ENCODE results near the gene SLC4A4.
A peak's percentile ranks its signal among the peaks of the same experiment; 100 is the strongest.

The SLC4A4 gene

DNA sequence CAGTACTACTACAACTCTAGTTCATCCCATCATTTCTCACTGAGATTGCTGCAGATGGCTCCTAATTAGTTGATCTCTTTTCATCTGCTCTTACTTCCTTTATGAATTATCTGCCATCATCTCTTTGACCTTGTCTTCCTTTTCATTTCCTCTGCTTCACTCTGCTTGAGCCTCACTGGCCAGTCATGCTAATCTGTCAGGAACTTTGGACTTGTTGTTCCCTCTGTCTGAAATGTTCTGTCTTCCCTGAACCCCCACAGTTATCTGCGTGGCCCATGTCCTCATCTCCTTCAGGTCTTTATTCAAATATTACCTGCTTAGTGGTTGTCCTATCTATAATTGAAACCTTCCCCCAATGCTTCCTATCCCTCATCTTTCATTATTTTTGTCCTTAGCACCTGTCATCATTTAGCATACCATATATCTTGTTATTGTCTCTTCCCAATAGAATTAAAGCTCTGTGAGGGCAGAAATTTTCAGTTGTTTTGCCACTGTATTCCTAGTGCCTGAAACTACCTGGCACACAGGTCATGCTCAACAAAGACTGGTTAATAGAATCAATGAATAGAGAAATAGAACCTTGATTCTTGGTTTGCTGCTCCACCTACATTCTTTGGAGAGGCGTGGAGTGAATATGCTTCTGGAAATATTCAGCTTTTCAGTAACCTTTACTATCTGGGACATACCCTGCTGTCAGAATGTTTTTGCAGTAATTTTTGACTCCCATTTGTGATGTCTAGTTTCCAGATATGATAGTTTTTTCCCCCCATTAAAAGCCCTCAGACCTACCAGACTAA is 5.0 kb downstream of the SLC4A4 start:
- H3K36me3 ChIP-seq (ENCODE audit: control insufficient read depth in 2 of 2, insufficient read depth in 1 of 2, low read length in 2 of 2), result no peaks in the 10 kb centered on the region
- CTCF ChIA-PET, result no interaction called here
- TF ChIP-seq ZNF629 (tag by site-specific recombination; IDR thresholded peaks at IDR 0.05) (no peak), ZNF670 (tag by site-specific recombination; IDR thresholded peaks at IDR 0.05; ENCODE audit: low read depth) (no peak), ZNF174 (tag by site-specific recombination; IDR thresholded peaks at IDR 0.05) (no peak), ZNF155 (tag by site-specific recombination; IDR thresholded peaks at IDR 0.05) (no peak), ZBTB1 (tag by site-specific recombination; IDR thresholded peaks at IDR 0.05) (no peak), REPIN1 (tag by site-specific recombination; IDR thresholded peaks at IDR 0.05; ENCODE audit: low read depth) (no peak), ZNF623 (tag by site-specific recombination; IDR thresholded peaks at IDR 0.05) (no peak)
- TF ChIP-seq, protein P1, sequence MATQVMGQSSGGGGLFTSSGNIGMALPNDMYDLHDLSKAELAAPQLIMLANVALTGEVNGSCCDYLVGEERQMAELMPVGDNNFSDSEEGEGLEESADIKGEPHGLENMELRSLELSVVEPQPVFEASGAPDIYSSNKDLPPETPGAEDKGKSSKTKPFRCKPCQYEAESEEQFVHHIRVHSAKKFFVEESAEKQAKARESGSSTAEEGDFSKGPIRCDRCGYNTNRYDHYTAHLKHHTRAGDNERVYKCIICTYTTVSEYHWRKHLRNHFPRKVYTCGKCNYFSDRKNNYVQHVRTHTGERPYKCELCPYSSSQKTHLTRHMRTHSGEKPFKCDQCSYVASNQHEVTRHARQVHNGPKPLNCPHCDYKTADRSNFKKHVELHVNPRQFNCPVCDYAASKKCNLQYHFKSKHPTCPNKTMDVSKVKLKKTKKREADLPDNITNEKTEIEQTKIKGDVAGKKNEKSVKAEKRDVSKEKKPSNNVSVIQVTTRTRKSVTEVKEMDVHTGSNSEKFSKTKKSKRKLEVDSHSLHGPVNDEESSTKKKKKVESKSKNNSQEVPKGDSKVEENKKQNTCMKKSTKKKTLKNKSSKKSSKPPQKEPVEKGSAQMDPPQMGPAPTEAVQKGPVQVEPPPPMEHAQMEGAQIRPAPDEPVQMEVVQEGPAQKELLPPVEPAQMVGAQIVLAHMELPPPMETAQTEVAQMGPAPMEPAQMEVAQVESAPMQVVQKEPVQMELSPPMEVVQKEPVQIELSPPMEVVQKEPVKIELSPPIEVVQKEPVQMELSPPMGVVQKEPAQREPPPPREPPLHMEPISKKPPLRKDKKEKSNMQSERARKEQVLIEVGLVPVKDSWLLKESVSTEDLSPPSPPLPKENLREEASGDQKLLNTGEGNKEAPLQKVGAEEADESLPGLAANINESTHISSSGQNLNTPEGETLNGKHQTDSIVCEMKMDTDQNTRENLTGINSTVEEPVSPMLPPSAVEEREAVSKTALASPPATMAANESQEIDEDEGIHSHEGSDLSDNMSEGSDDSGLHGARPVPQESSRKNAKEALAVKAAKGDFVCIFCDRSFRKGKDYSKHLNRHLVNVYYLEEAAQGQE (tag by site-specific recombination; IDR thresholded peaks at IDR 0.05), result no peak
- TF ChIP-seq, protein P2, sequence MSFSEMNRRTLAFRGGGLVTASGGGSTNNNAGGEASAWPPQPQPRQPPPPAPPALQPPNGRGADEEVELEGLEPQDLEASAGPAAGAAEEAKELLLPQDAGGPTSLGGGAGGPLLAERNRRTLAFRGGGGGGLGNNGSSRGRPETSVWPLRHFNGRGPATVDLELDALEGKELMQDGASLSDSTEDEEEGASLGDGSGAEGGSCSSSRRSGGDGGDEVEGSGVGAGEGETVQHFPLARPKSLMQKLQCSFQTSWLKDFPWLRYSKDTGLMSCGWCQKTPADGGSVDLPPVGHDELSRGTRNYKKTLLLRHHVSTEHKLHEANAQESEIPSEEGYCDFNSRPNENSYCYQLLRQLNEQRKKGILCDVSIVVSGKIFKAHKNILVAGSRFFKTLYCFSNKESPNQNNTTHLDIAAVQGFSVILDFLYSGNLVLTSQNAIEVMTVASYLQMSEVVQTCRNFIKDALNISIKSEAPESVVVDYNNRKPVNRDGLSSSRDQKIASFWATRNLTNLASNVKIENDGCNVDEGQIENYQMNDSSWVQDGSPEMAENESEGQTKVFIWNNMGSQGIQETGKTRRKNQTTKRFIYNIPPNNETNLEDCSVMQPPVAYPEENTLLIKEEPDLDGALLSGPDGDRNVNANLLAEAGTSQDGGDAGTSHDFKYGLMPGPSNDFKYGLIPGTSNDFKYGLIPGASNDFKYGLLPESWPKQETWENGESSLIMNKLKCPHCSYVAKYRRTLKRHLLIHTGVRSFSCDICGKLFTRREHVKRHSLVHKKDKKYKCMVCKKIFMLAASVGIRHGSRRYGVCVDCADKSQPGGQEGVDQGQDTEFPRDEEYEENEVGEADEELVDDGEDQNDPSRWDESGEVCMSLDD (tag by site-specific recombination; IDR thresholded peaks at IDR 0.05), result no peak
- TF ChIP-seq, protein P3, sequence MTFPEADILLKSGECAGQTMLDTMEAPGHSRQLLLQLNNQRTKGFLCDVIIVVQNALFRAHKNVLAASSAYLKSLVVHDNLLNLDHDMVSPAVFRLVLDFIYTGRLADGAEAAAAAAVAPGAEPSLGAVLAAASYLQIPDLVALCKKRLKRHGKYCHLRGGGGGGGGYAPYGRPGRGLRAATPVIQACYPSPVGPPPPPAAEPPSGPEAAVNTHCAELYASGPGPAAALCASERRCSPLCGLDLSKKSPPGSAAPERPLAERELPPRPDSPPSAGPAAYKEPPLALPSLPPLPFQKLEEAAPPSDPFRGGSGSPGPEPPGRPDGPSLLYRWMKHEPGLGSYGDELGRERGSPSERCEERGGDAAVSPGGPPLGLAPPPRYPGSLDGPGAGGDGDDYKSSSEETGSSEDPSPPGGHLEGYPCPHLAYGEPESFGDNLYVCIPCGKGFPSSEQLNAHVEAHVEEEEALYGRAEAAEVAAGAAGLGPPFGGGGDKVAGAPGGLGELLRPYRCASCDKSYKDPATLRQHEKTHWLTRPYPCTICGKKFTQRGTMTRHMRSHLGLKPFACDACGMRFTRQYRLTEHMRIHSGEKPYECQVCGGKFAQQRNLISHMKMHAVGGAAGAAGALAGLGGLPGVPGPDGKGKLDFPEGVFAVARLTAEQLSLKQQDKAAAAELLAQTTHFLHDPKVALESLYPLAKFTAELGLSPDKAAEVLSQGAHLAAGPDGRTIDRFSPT (tag by site-specific recombination; IDR thresholded peaks at IDR 0.05), result no peak
- TF ChIP-seq, protein P4, sequence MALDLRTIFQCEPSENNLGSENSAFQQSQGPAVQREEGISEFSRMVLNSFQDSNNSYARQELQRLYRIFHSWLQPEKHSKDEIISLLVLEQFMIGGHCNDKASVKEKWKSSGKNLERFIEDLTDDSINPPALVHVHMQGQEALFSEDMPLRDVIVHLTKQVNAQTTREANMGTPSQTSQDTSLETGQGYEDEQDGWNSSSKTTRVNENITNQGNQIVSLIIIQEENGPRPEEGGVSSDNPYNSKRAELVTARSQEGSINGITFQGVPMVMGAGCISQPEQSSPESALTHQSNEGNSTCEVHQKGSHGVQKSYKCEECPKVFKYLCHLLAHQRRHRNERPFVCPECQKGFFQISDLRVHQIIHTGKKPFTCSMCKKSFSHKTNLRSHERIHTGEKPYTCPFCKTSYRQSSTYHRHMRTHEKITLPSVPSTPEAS (tag by site-specific recombination; IDR thresholded peaks at IDR 0.05), result no peak
- no peaks in the 10 kb centered on the region for H3K9me3 ChIP-seq (ENCODE audit: control insufficient read depth, insufficient read depth, low read depth, low read length)
- POLR2A ChIA-PET, result no interaction called here
- H3K4me3 ChIP-seq (ENCODE audit: low read depth, low read length), result no peak overlapping the region
- no peaks in the 10 kb centered on the region for H3K4me1 ChIP-seq (ENCODE audit: control insufficient read depth, insufficient read depth, low read length)
- H3K27ac ChIP-seq (ENCODE audit: extremely low read depth, low read depth, low read length), result no peak overlapping the region

DNA sequence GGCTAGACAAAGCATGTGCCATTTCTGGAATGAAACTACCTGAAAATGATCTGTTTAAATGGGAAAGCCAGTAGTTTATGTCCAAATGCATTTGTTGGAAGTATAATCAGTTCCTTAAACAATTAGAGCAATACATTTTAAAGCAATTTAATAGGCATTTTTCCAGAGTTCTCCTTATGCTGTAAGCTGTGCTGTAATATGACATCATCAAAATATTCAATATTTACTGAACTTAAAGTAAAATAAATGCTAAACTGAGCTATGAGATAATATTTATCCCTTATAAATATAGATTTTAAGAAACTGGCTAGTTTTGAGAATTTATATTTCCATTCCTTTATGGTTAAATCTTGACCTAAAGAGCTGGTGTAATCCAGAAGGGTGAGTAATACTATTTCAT is 7.9 kb downstream of the SLC4A4 start:
- H3K4me1 ChIP-seq (ENCODE audit: control insufficient read depth, insufficient read depth, low read length), result no peaks in the 10 kb centered on the region
- no peak overlapping the region for H3K27ac ChIP-seq (ENCODE audit: extremely low read depth, low read depth, low read length)
- H3K9me3 ChIP-seq (ENCODE audit: control insufficient read depth, insufficient read depth, low read depth, low read length), result no peaks in the 10 kb centered on the region
- ChIA-PET CTCF (no interaction called here), POLR2A (no interaction called here)
- TF ChIP-seq ZNF433 (tag by site-specific recombination; IDR thresholded peaks at IDR 0.05; ENCODE audit: low read depth), result no peak
- TF ChIP-seq, protein P5, sequence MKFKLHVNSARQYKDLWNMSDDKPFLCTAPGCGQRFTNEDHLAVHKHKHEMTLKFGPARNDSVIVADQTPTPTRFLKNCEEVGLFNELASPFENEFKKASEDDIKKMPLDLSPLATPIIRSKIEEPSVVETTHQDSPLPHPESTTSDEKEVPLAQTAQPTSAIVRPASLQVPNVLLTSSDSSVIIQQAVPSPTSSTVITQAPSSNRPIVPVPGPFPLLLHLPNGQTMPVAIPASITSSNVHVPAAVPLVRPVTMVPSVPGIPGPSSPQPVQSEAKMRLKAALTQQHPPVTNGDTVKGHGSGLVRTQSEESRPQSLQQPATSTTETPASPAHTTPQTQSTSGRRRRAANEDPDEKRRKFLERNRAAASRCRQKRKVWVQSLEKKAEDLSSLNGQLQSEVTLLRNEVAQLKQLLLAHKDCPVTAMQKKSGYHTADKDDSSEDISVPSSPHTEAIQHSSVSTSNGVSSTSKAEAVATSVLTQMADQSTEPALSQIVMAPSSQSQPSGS (tag by site-specific recombination; IDR thresholded peaks at IDR 0.05; ENCODE audit: low read depth), result peak; percentile 50
- no peak overlapping the region for H3K4me3 ChIP-seq (ENCODE audit: low read depth, low read length)
- H3K36me3 ChIP-seq (ENCODE audit: control insufficient read depth in 2 of 2, insufficient read depth in 1 of 2, low read length in 2 of 2), result no peaks in the 10 kb centered on the region

Data from HEK293 (cell line).